ENCODE results near the gene NUDT3.

The NUDT3 gene

DNA sequence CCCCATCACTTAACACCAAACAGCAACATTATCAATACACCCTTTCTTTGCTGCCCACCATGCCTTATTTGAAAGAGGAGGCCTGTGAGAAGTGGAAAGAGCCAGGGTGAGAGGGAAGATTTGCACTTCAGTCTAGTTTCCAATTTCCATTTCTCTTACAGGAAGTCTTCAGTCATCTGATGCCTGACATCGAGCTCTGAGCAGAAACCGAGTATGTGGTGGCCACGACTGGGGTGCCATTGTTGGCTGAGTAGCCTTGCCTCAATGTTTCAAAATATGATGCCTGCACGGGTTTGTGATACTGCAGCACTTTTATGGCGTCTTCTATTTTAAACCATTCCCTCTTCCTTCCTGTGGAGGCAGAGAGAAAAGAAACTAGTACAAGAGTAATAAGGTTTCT is 103.9 kb downstream of the NUDT3 start:
- no peak overlapping the region for H3K4me3 ChIP-seq (ENCODE audit: low read length)
- no peaks in the 10 kb centered on the region for H3K27me3 ChIP-seq (ENCODE audit: control insufficient read depth, insufficient read depth, low read length)
- H3K27ac ChIP-seq (ENCODE audit: low read length), result no peak overlapping the region
- no peaks in the 10 kb centered on the region for H3K9me3 ChIP-seq (ENCODE audit: control insufficient read depth, insufficient read depth, low read length)
- no peaks in the 10 kb centered on the region for H3K4me1 ChIP-seq (ENCODE audit: control insufficient read depth, insufficient read depth, low read length)
- no CpG with 5 or more reads among the region's 5 CpGs for WGBS (ENCODE audit: insufficient coverage, insufficient read length)
- peaks cover 7% of the 10 kb centered on the region; the same call in 1 of the 2 replicates for H3K36me3 ChIP-seq (ENCODE audit: control insufficient read depth, insufficient read depth, low read length)
- no peak for DNase-seq (ENCODE audit: low read depth, low spot score)

DNA sequence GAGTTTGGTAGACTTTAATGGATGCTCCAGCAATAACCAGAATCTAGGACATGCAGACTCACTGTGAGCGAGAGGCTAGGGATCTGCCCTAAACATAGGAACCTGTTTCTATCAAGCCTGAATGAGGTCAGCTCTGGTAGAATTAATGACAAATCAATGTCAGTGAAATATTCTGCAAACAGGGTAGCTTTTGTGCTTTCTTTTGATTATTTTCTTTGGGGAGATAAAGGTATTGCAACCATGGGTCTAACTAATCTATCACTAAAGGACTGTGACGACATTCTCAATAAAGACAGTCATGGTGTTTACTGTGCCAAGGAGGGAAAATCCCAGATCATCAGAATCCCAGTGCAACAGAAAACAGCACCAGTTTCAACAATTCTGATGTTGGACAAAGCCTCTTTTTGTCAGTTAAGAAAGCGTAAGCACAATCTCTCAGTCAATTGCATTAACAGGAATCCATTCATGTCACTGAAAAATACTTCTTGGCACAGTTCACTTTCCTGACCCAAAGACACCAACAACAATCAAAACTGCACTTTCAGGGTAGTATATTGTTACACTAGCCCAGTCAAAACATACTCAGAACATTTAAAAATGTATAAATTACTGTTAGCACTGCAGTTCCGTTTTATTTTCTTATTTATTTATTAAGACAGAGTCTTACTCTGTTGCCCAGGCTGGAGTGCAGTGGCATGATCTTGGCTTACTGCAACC is 106.9 kb downstream of the NUDT3 start:
- Histone ChIP-seq H3K4me3 (ENCODE audit: low read length) (no peak overlapping the region), H3K27me3 (ENCODE audit: control insufficient read depth, insufficient read depth, low read length) (no peaks in the 10 kb centered on the region), H3K27ac (ENCODE audit: low read length) (no peak overlapping the region), H3K9me3 (ENCODE audit: control insufficient read depth, insufficient read depth, low read length) (no peaks in the 10 kb centered on the region), H3K36me3 (ENCODE audit: control insufficient read depth, insufficient read depth, low read length) (peaks cover 3% of the 10 kb centered on the region; the same call in 1 of the 2 replicates), H3K4me1 (ENCODE audit: control insufficient read depth, insufficient read depth, low read length) (no peaks in the 10 kb centered on the region)
- DNase-seq (ENCODE audit: low read depth, low spot score), result no peak
- no CpG with 5 or more reads among the region's 4 CpGs for WGBS (ENCODE audit: insufficient coverage, insufficient read length)

DNA sequence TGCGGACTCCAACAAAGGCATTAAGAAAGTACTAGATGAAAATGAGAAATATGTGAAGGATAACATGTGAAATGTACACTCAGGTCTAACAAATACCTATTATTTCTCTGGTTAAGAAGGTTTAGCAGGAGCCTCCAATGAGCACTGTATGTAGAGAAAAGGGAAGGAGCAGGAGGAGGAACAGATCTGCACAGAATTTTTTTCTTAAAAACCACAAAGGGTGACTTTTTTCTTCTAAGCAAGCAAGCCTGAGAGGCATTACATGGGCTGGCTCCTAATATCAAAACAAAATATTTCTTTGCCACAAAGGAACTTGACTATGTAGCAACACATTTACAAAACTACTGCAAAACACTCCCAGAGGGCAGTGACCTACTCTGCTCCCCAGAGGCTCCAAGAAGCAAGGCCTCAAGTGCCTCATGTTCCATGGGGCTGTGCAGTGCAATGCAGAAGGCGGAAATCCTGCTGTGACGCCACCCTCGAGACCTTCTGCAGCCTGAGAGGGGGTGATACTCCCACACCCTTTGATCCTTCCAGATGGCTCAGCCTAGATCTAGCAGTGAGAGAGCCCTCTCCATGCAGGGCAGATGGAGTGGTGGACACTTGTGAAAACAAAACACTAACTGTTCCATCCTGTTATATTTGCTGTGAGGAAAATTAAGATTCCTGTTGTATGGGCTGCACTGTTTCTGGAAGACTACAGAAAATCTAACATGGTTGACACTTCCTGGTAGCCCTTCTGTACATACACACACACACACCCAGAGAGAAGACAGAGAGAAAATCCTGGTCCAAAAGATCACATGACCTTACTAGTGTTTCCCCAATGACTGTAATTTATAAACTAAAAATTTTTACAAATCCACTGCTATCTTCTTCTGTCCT is 107.7 kb downstream of the NUDT3 start:
- Histone ChIP-seq H3K4me1 (ENCODE audit: control insufficient read depth, insufficient read depth, low read length) (no peaks in the 10 kb centered on the region), H3K9me3 (ENCODE audit: control insufficient read depth, insufficient read depth, low read length) (no peaks in the 10 kb centered on the region), H3K4me3 (ENCODE audit: low read length) (no peak overlapping the region), H3K27me3 (ENCODE audit: control insufficient read depth, insufficient read depth, low read length) (no peaks in the 10 kb centered on the region), H3K36me3 (ENCODE audit: control insufficient read depth, insufficient read depth, low read length) (peaks cover 3% of the 10 kb centered on the region; the same call in 1 of the 2 replicates), H3K27ac (ENCODE audit: low read length) (no peak overlapping the region)
- no CpG with 5 or more reads among the region's 4 CpGs for WGBS (ENCODE audit: insufficient coverage, insufficient read length)
- DNase-seq (ENCODE audit: low read depth, low spot score), result no peak

DNA sequence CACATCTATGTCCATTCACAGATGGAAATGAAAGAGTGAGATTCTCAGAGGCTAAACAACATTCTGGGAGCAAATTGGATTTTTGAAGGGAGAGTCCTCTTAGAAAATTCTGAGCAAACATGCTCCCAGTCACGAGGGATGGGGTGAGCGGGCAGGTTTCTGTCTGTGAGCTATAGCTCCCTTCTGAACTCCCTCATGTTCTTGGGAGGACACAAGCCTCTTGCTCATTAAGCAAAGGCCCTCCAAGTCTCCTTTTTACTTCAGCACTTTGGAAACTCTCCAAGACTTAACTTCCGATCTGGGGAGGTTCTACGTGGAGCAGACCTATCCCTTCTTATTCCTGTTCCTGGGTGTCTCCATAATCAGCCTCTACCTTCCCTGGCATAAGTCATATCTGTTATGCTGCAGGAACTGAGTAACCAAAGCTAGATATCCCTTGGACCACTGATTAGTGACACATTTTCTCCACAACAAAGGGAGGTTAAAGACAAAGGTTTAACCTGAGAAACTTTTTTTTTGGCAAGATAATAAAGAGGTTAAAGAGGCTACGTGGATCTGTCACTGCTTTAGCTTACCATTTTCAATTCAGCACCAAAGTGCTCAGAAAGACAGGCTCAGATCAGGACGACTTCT is 110.7 kb downstream of the NUDT3 start:
- Histone ChIP-seq H3K27me3 (ENCODE audit: control insufficient read depth, insufficient read depth, low read length) (no peaks in the 10 kb centered on the region), H3K9me3 (ENCODE audit: control insufficient read depth, insufficient read depth, low read length) (no peaks in the 10 kb centered on the region), H3K4me3 (ENCODE audit: low read length) (no peak overlapping the region), H3K27ac (ENCODE audit: low read length) (no peak overlapping the region), H3K4me1 (ENCODE audit: control insufficient read depth, insufficient read depth, low read length) (no peaks in the 10 kb centered on the region), H3K36me3 (ENCODE audit: control insufficient read depth, insufficient read depth, low read length) (no peaks in the 10 kb centered on the region; the same call in 1 of the 2 replicates)
- no peak for DNase-seq (ENCODE audit: low read depth, low spot score)
- WGBS (ENCODE audit: insufficient coverage, insufficient read length), result no CpG with 5 or more reads among the region's 6 CpGs

DNA sequence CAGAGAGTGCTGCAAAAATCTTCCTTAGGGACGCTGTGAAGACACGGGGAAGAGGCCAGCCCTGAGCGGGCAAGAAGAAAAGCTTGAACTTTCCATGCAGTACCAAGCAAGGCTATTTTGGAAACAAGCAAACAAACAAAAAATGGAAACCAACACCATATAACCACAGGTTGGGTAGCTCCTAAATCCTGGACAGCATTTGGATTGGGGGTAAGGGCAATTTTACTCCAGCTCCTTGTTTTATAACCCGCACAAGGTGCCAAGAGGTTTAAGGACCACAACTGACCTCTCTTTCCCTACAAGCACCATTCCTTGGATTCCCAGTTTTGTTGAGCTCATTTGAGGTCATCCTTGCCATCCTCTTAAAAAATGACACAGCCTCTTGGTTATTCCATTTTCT is 112.3 kb downstream of the NUDT3 start:
- no peaks in the 10 kb centered on the region for H3K9me3 ChIP-seq (ENCODE audit: control insufficient read depth, insufficient read depth, low read length)
- H3K27me3 ChIP-seq (ENCODE audit: control insufficient read depth, insufficient read depth, low read length), result no peaks in the 10 kb centered on the region
- no peak overlapping the region for H3K4me3 ChIP-seq (ENCODE audit: low read length)
- H3K4me1 ChIP-seq (ENCODE audit: control insufficient read depth, insufficient read depth, low read length), result no peaks in the 10 kb centered on the region
- no peak for DNase-seq (ENCODE audit: low read depth, low spot score)
- WGBS (ENCODE audit: insufficient coverage, insufficient read length), result no CpG with 5 or more reads among the region's 4 CpGs
- no peak overlapping the region for H3K27ac ChIP-seq (ENCODE audit: low read length)
- H3K36me3 ChIP-seq (ENCODE audit: control insufficient read depth, insufficient read depth, low read length), result no peaks in the 10 kb centered on the region; the same call in 1 of the 2 replicates

DNA sequence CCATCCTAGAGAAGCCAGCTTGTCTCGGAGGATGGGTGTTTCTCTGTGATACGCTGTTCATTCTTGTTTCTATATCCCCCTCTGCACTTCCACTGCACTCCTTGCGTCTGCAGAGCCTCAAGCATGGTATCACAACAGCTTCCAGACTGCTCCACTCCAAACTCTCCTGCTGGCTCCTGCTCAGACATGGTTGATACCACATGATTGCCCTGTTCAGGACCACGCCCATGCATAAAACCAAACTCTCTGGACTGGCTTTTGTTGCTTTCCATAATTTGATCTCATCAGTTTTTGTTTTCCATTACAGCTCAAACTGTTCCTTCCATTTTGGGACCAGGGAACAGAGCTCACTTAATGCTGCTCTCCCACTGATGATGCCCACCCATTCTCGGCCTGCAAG is 113.6 kb downstream of the NUDT3 start:
- no CpG with 5 or more reads among the region's 5 CpGs for WGBS (ENCODE audit: insufficient coverage, insufficient read length)
- Histone ChIP-seq H3K9me3 (ENCODE audit: control insufficient read depth, insufficient read depth, low read length) (no peaks in the 10 kb centered on the region), H3K27me3 (ENCODE audit: control insufficient read depth, insufficient read depth, low read length) (no peaks in the 10 kb centered on the region), H3K4me3 (ENCODE audit: low read length) (no peak overlapping the region), H3K36me3 (ENCODE audit: control insufficient read depth, insufficient read depth, low read length) (no peaks in the 10 kb centered on the region), H3K27ac (ENCODE audit: low read length) (no peak overlapping the region), H3K4me1 (ENCODE audit: control insufficient read depth, insufficient read depth, low read length) (no peaks in the 10 kb centered on the region)
- no peak for DNase-seq (ENCODE audit: low read depth, low spot score)

DNA sequence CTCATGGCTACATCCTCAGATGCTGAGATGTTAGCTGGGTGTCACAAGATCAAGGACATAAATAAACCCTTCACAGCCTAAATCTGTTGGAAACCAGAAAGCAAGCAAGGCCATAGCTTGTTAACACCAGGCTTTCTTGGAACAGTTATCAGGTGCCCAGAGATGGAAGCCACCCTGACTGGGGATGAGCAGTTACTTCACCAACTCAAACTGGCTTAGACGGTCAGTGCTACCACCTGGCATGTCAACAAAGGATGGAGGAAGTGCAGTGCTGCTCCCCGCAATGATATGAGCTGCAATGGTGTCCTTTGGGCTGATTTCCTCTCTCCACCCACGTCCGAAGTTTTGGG is 114.7 kb downstream of the NUDT3 start:
- Histone ChIP-seq H3K36me3 (ENCODE audit: control insufficient read depth, insufficient read depth, low read length) (no peaks in the 10 kb centered on the region), H3K4me3 (ENCODE audit: low read length) (no peak overlapping the region), H3K9me3 (ENCODE audit: control insufficient read depth, insufficient read depth, low read length) (no peaks in the 10 kb centered on the region), H3K4me1 (ENCODE audit: control insufficient read depth, insufficient read depth, low read length) (no peaks in the 10 kb centered on the region), H3K27me3 (ENCODE audit: control insufficient read depth, insufficient read depth, low read length) (no peaks in the 10 kb centered on the region), H3K27ac (ENCODE audit: low read length) (no peak overlapping the region)
- WGBS (ENCODE audit: insufficient coverage, insufficient read length), result no CpG with 5 or more reads among the region's 4 CpGs
- DNase-seq (ENCODE audit: low read depth, low spot score), result no peak

DNA sequence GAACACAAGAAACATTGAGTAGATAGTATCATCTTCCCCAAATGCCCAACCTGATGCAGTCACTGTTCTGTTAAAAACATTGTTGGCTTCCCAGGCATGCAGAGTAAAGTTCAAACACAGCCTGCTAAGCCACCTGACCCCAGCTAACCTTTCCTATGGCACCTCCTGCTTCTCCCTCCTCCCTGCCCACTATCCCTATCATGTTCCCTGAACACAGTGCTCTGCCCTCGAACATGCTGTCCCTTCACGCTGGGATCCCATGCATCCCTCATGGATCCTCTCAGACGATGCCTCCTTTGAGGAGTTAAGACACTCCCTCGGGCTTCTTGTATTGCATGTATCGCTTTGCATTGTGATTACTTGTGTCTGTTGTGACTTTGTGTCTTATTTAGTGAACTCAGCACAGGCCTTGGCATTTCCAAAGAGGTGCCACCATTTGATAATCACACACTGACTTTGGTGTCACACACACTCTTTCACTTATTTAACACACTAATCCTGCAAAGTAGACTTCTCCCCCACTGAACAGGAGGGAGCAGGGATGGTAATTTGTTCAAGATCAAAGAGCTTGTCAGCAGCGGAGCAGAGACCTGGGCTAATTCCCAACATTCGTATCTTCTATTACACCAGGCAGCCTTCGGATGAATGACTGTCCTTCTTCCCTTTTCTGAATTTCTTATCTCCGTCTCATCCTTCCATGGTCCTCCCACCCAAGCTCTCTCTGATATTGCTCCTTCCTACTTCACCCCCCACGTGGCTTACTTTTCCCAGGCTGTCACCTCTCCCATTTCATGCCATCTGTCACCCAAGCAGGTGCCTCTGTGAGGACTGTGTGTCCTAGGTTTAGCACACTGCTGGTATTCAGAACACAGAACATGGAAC is 115.3 kb downstream of the NUDT3 start:
- Histone ChIP-seq H3K4me1 (ENCODE audit: control insufficient read depth, insufficient read depth, low read length) (no peaks in the 10 kb centered on the region), H3K27ac (ENCODE audit: low read length) (no peak overlapping the region), H3K27me3 (ENCODE audit: control insufficient read depth, insufficient read depth, low read length) (no peaks in the 10 kb centered on the region), H3K9me3 (ENCODE audit: control insufficient read depth, insufficient read depth, low read length) (no peaks in the 10 kb centered on the region), H3K36me3 (ENCODE audit: control insufficient read depth, insufficient read depth, low read length) (no peaks in the 10 kb centered on the region), H3K4me3 (ENCODE audit: low read length) (no peak overlapping the region)
- DNase-seq (ENCODE audit: low read depth, low spot score), result no peak
- no CpG with 5 or more reads among the region's 10 CpGs for WGBS (ENCODE audit: insufficient coverage, insufficient read length)

DNA sequence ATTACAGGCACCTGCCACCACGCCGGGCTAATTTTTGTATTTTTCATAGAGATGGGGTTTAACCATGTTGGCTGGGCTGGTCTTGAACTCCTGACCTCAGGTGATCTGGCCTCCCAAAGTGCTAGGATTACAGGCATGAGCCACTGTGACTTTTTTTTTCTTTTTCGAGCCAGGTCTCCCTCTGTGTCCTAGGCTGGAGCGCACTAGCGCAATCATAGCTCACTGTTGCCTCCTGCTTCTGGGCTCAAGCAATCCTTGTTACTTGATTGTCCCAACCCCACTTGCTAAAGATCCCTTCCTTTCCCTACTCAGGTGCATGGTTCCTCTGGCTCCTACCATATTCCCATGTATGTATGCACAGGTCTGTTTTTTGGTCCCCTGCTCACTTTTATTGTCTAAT is 116.3 kb downstream of the NUDT3 start:
- DNase-seq (ENCODE audit: low read depth, low spot score), result no peak
- H3K36me3 ChIP-seq (ENCODE audit: control insufficient read depth, insufficient read depth, low read length), result no peaks in the 10 kb centered on the region
- no peak overlapping the region for H3K4me3 ChIP-seq (ENCODE audit: low read length)
- no peak overlapping the region for H3K27ac ChIP-seq (ENCODE audit: low read length)
- H3K9me3 ChIP-seq (ENCODE audit: control insufficient read depth, insufficient read depth, low read length), result no peaks in the 10 kb centered on the region
- H3K4me1 ChIP-seq (ENCODE audit: control insufficient read depth, insufficient read depth, low read length), result no peaks in the 10 kb centered on the region
- H3K27me3 ChIP-seq (ENCODE audit: control insufficient read depth, insufficient read depth, low read length), result no peaks in the 10 kb centered on the region
- WGBS (ENCODE audit: insufficient coverage, insufficient read length), result no CpG with 5 or more reads among the region's 5 CpGs
